ENCODE data around the gene EAF2.

Gene EAF2

GRCh38 chr3:121821421-121822199, 13.4 kb upstream of the EAF2 start:
- no peak overlapping the region for H3K4me3 ChIP-seq (ENCODE audit: low read depth, low read length)
- H3K4me1 ChIP-seq: no peaks in the 10 kb centered on the region
- TF ChIP-seq CTCF (IDR thresholded peaks at IDR 0.05; ENCODE audit: low read depth, low read length): no peak
- no peak for DNase-seq
- no peaks in the 10 kb centered on the region for H3K9me3 ChIP-seq
- no peaks in the 10 kb centered on the region for H3K27me3 ChIP-seq
- H3K36me3 ChIP-seq: peaks cover 51% of the 10 kb centered on the region

- H3K4me1 ChIP-seq: no peaks in the 10 kb centered on the region
- TF ChIP-seq CTCF (IDR thresholded peaks at IDR 0.05; ENCODE audit: low read depth, low read length): no peak
- H3K9me3 ChIP-seq: no peaks in the 10 kb centered on the region
- no peaks in the 10 kb centered on the region for H3K27me3 ChIP-seq
- no peak overlapping the region for H3K4me3 ChIP-seq (ENCODE audit: low read depth, low read length)
- DNase-seq: no peak
- H3K36me3 ChIP-seq: peaks cover 58% of the 10 kb centered on the region
Observed at GRCh38 chr3:121822973-121823372, 12.0 kb upstream of the EAF2 start.

GRCh38 chr3:121834157-121834670, 795 bp upstream of the EAF2 start:
- H3K27me3 ChIP-seq: peaks cover 21% of the 10 kb centered on the region
- H3K4me3 ChIP-seq (ENCODE audit: low read depth, low read length): peak overlapping the region; percentile 78
- TF ChIP-seq CTCF (IDR thresholded peaks at IDR 0.05; ENCODE audit: low read depth, low read length): no peak
- peaks cover 3% of the 10 kb centered on the region; the same call in 1 of the 2 replicates for H3K4me1 ChIP-seq
- no peak for DNase-seq
- H3K9me3 ChIP-seq: no peaks in the 10 kb centered on the region
- peaks cover 5% of the 10 kb centered on the region; the same call in 1 of the 2 replicates for H3K36me3 ChIP-seq

- H3K9me3 ChIP-seq: no peaks in the 10 kb centered on the region
- H3K4me1 ChIP-seq: peaks cover 3% of the 10 kb centered on the region; the same call in 1 of the 2 replicates
- H3K36me3 ChIP-seq: peaks cover 5% of the 10 kb centered on the region; the same call in 1 of the 2 replicates
- H3K27me3 ChIP-seq: peaks cover 21% of the 10 kb centered on the region
- no peak for DNase-seq
- peak overlapping the region; percentile 78 for H3K4me3 ChIP-seq (ENCODE audit: low read depth, low read length)
- no peak for TF ChIP-seq CTCF (IDR thresholded peaks at IDR 0.05; ENCODE audit: low read depth, low read length)
Observed at GRCh38 chr3:121835465-121835801, 424 bp downstream of the EAF2 start.

GRCh38 chr3:121836064-121836463, 1.1 kb downstream of the EAF2 start:
- no peak for DNase-seq
- H3K4me1 ChIP-seq: peaks cover 3% of the 10 kb centered on the region; the same call in 1 of the 2 replicates
- no peaks in the 10 kb centered on the region for H3K9me3 ChIP-seq
- peaks cover 21% of the 10 kb centered on the region for H3K27me3 ChIP-seq
- no peak for TF ChIP-seq CTCF (IDR thresholded peaks at IDR 0.05; ENCODE audit: low read depth, low read length)
- peaks cover 5% of the 10 kb centered on the region; the same call in 1 of the 2 replicates for H3K36me3 ChIP-seq
- H3K4me3 ChIP-seq (ENCODE audit: low read depth, low read length): no peak overlapping the region

- H3K4me1 ChIP-seq: peaks cover 3% of the 10 kb centered on the region; the same call in 1 of the 2 replicates
- no peaks in the 10 kb centered on the region for H3K9me3 ChIP-seq
- no peak for DNase-seq
- peaks cover 5% of the 10 kb centered on the region; the same call in 1 of the 2 replicates for H3K36me3 ChIP-seq
- no peak overlapping the region for H3K4me3 ChIP-seq (ENCODE audit: low read depth, low read length)
- peaks cover 21% of the 10 kb centered on the region for H3K27me3 ChIP-seq
- no peak for TF ChIP-seq CTCF (IDR thresholded peaks at IDR 0.05; ENCODE audit: low read depth, low read length)
Observed at GRCh38 chr3:121836481-121836880, 1.5 kb downstream of the EAF2 start.

Data from BE2C (cell line).